BE2C (cell line): Measurements from ENCODE around the gene CHIT1.
A peak's percentile ranks its signal among the peaks of the same experiment; 100 is the strongest.

Source experiments
- DNase-seq: peaks from one replicate; pipeline ENCODE4 v3.0.0-alpha.2; 2020
- H3K27me3 ChIP-seq: fragments of 250-450 bp; sonication (Bioruptor Pico); 2 replicates; pipeline ENCODE4 v1.5.1; 2020; ENCODE audit warnings: mild to moderate bottlenecking
- H3K36me3 ChIP-seq: fragments of 250-450 bp; sonication (Bioruptor Pico); 2 replicates; pipeline ENCODE4 v1.5.1; 2020; ENCODE audit warnings: mild to moderate bottlenecking
- H3K4me1 ChIP-seq: fragments of 250-450 bp; sonication (Bioruptor Pico); 2 replicates; pipeline ENCODE4 v1.5.1; 2020
- H3K4me3 ChIP-seq: 2 replicates; pipeline ENCODE4 v1.5.1; 2011; ENCODE audit warnings: low read depth, low read length
- H3K9me3 ChIP-seq: fragments of 250-450 bp; sonication (Bioruptor Pico); 2 replicates; pipeline ENCODE4 v1.5.1; 2020
- CTCF ChIP-seq: IDR thresholded peaks from 2 replicates; pipeline ENCODE4 v1.5.1; 2012; ENCODE audit warnings: mild to moderate bottlenecking, low read depth, low read length

The CHIT1 gene

GRCh38 chr1:203223012-203223775 lies 6.3 kb downstream of the CHIT1 start:
- no peaks in the 10 kb centered on the region for H3K4me1 ChIP-seq
- H3K36me3 ChIP-seq: no peaks in the 10 kb centered on the region
- no peak overlapping the region for H3K4me3 ChIP-seq
- no peak for TF ChIP-seq CTCF
- no peak for DNase-seq
- no peaks in the 10 kb centered on the region for H3K9me3 ChIP-seq
- H3K27me3 ChIP-seq: no peaks in the 10 kb centered on the region

DNA sequence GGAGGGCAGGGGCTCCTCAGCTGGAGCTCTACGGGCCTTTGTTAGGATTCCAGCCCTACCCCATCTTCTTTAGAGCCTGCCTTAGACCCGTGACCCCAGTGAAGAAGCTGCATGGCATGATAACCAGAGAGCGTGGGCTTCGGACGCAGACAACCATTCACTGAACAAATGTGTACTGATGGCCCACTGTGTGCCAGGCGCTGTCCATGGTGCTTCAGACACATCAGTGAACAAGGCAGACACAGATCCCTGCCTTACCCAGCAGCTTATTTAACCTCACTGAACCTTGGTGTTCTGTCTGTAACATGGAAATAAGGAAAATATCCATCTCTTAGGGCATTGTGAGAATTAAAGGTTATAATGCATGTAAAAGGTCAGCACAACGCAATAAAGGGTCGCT lies 9.5 kb downstream of the CHIT1 start:
- no peaks in the 10 kb centered on the region for H3K4me1 ChIP-seq
- no peak for TF ChIP-seq CTCF
- H3K36me3 ChIP-seq: no peaks in the 10 kb centered on the region
- no peak overlapping the region for H3K4me3 ChIP-seq
- no peak for DNase-seq
- no peaks in the 10 kb centered on the region for H3K27me3 ChIP-seq
- H3K9me3 ChIP-seq: no peaks in the 10 kb centered on the region

GRCh38 chr1:203219171-203219570 lies 10.3 kb downstream of the CHIT1 start:
- no peak for TF ChIP-seq CTCF
- Histone ChIP-seq H3K4me1 (no peaks in the 10 kb centered on the region), H3K9me3 (no peaks in the 10 kb centered on the region), H3K27me3 (no peaks in the 10 kb centered on the region), H3K36me3 (no peaks in the 10 kb centered on the region), H3K4me3 (no peak overlapping the region)
- DNase-seq: no peak

DNA sequence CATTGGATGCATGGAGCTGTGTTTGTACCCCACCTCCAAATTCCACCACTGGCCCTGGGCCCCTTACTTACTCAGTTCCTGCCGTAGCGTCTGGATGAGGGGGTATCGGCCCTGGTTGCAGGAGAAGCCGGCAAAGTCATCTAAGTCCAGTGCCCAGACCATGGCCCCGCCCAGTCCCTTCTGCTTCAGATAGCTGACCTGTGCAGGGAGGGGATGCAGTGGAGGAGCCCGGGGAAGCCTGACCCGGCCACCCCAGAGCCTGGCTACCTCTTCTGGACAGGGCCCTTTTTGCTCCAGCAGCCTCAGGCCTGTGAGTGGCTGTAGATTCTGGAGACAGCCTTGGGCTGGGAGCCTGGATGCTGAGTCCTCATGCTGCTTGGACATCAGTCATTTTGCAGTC lies 11.8 kb downstream of the CHIT1 start:
- TF ChIP-seq CTCF: no peak
- Histone ChIP-seq H3K4me1 (no peaks in the 10 kb centered on the region), H3K9me3 (no peaks in the 10 kb centered on the region), H3K27me3 (no peaks in the 10 kb centered on the region), H3K36me3 (no peaks in the 10 kb centered on the region), H3K4me3 (no peak overlapping the region)
- DNase-seq: no peak

GRCh38 chr1:203217139-203217655 lies 12.3 kb downstream of the CHIT1 start:
- H3K36me3 ChIP-seq: no peaks in the 10 kb centered on the region
- DNase-seq: peak; percentile 27
- no peak overlapping the region for H3K4me3 ChIP-seq
- H3K27me3 ChIP-seq: no peaks in the 10 kb centered on the region
- no peaks in the 10 kb centered on the region for H3K4me1 ChIP-seq
- TF ChIP-seq CTCF: 0 out of 2 replicates have a peak, but pooled peaks have one; percentile 6
- no peaks in the 10 kb centered on the region for H3K9me3 ChIP-seq
